HEK293T (cell line): ENCODE data around the gene CYP39A1.

ENCODE experiments used
- LEF1 ChIP-seq: fragments of 450-650 bp; IDR thresholded peaks from 2 replicates; pipeline ENCODE4 v1.6.1; 2017; ENCODE audit warnings: mild to moderate bottlenecking, borderline replicate concordance
- PKNOX1 ChIP-seq: fragments of 450-650 bp; IDR thresholded peaks from 2 replicates; pipeline ENCODE4 v1.6.1; 2016
- SUZ12 ChIP-seq: fragments of 450-650 bp; IDR thresholded peaks from 2 replicates; pipeline ENCODE4 v1.6.1; 2016; ENCODE audit warnings: mild to moderate bottlenecking

- no peak for TF ChIP-seq LEF1
- no peak for TF ChIP-seq PKNOX1
- TF ChIP-seq SUZ12: no peak
Measured at GRCh38 chr6:46684771-46685170, 32.2 kb upstream of the CYP39A1 start.
